B cell (primary cell): ENCODE measurements around the gene SRP19. TPM values are rescaled to one million over a fixed set of nuclear protein-coding genes. Genes with fewer than 3 reads are reported as not detected.
A peak's percentile ranks its signal among the peaks of the same experiment; 100 is the strongest.

Experiments used
- ATAC-seq: fragments of 200-7000 bp; cut with Tn5 transposase; one replicate; pipeline ENCODE4 v1.10.0; 2021; ENCODE audit warnings: low read depth, mild to moderate bottlenecking, moderate number of reproducible peaks, moderate library complexity
- CTCF ChIA-PET: fragments of 350-600 bp; sonication (Branson Sonifier 250); formaldehyde crosslinking; loops from one replicate; lab custom pipeline; 2021; ENCODE audit warnings: antibody characterized with exemption, inconsistent platforms; lab: Charles Lee
- POLR2A ChIA-PET: fragments of 350-600 bp; sonication (Branson Sonifier 250); formaldehyde crosslinking; loops from one replicate; lab custom pipeline; 2021; ENCODE audit warnings: antibody characterized with exemption; lab: Charles Lee
- DNase-seq: peaks from one replicate; pipeline ENCODE4 v3.0.0; 2013
- H2AFZ ChIP-seq: 2 replicates; pipeline ENCODE4 v1.6.1; 2012; ENCODE audit warnings: mild to moderate bottlenecking, low read depth, low read length; ENCODE audit not compliant: insufficient read depth, poor library complexity, severe bottlenecking
- H3K27ac ChIP-seq, 2 donors: 1 replicate in 1 of 2; 2 replicates in 1 of 2; pipeline ENCODE4 v1.5.1; 2012 to 2013; ENCODE audit warnings: low read length in 2 of 2, mild to moderate bottlenecking in 2 of 2, moderate library complexity in 1 of 2
- H3K27me3 ChIP-seq, 4 experiments: fragments of 200-600 bp in 1 of 4; sonication (generic) in 1 of 4; replicated peaks in 1 of 4; 1 replicate in 2 of 4; 2 replicates in 2 of 4; pipeline versions ENCODE4 v1.6.1 to v1.7.0; 2013 to 2016; ENCODE audit warnings: low read length in 3 of 4, mild to moderate bottlenecking in 2 of 4, mixed read lengths in 1 of 4, moderate library complexity in 1 of 4; ENCODE audit not compliant: insufficient read depth in 4 of 4, control insufficient read depth in 3 of 4; ENCODE audit errors: control extremely low read depth in 1 of 4
- H3K36me3 ChIP-seq, 2 experiments: replicated peaks in 1 of 2; 1 replicate in 1 of 2; 2 replicates in 1 of 2; pipeline versions ENCODE4 v1.6.1 to v1.7.1; 2013; ENCODE audit warnings: low read length in 1 of 2; ENCODE audit not compliant: insufficient read depth in 2 of 2, control insufficient read depth in 1 of 2; ENCODE audit errors: control extremely low read depth in 1 of 2, extremely low read depth in 1 of 2
- H3K4me1 ChIP-seq, 2 donors: fragments of 200-600 bp in 1 of 2; sonication (generic) in 1 of 2; 1 replicate in 1 of 2; 2 replicates in 1 of 2; pipeline versions ENCODE4 v1.5.1 to v1.6.1; 2013 to 2017; ENCODE audit warnings: low read length in 2 of 2; ENCODE audit not compliant: control insufficient read depth in 2 of 2, insufficient read depth in 2 of 2
- H3K4me2 ChIP-seq: replicated peaks from 2 replicates; pipeline ENCODE3; 2012; ENCODE audit warnings: mild to moderate bottlenecking, low read depth, low read length; ENCODE audit not compliant: poor library complexity, severe bottlenecking
- H3K4me3 ChIP-seq, 5 experiments: fragments of 200-600 bp in 1 of 5; sonication (generic) in 1 of 5; 1 replicate in 3 of 5; 2 replicates in 2 of 5; pipeline versions ENCODE4 v1.5.1 to v1.7.0; 2011 to 2016; ENCODE audit warnings: low read length in 4 of 5, mild to moderate bottlenecking in 4 of 5, low read depth in 2 of 5, control low read depth in 1 of 5, moderate library complexity in 1 of 5; ENCODE audit not compliant: insufficient read depth in 1 of 5; ENCODE audit errors: control extremely low read depth in 1 of 5, extremely low read depth in 1 of 5
- H3K79me2 ChIP-seq: fragments of 200-600 bp; sonication (generic); one replicate; pipeline ENCODE4 v1.6.0; 2016; ENCODE audit warnings: low read length; ENCODE audit not compliant: control insufficient read depth, insufficient read depth
- H3K9ac ChIP-seq: fragments of 200-600 bp; sonication (generic); 2 replicates; pipeline ENCODE4 v1.6.1; 2017; ENCODE audit warnings: mild to moderate bottlenecking, low read length, moderate library complexity
- H3K9me3 ChIP-seq, 3 donors: one replicate each; pipeline versions ENCODE4 v1.6.1 to v1.7.1; 2013; ENCODE audit warnings: low read length in 2 of 3; ENCODE audit not compliant: control insufficient read depth in 2 of 3, insufficient read depth in 1 of 3; ENCODE audit errors: control extremely low read depth in 1 of 3
- H4K20me1 ChIP-seq: 2 replicates; pipeline ENCODE4 v1.6.0; 2012; ENCODE audit warnings: mild to moderate bottlenecking, low read length; ENCODE audit not compliant: insufficient read depth, control insufficient read depth, poor library complexity, severe bottlenecking
- H3K27ac Mint-ChIP-seq: one replicate; pipeline ENCODE4 v1.8.0; 2021; ENCODE audit warnings: mixed read lengths
- H3K27me3 Mint-ChIP-seq: one replicate; pipeline ENCODE4 v1.8.0; 2021; ENCODE audit warnings: mixed read lengths
- H3K4me1 Mint-ChIP-seq: one replicate; pipeline ENCODE4 v1.8.0; 2021; ENCODE audit warnings: mixed read lengths
- H3K4me3 Mint-ChIP-seq: one replicate; pipeline ENCODE4 v1.8.0; 2021; ENCODE audit warnings: mixed read lengths
- H3K9me3 Mint-ChIP-seq: one replicate; pipeline ENCODE4 v1.8.0; 2022; ENCODE audit warnings: mixed read lengths; ENCODE audit not compliant: insufficient read depth
- EZH2 ChIP-seq: IDR thresholded peaks from 2 replicates; pipeline ENCODE4 v1.6.1; 2012; ENCODE audit warnings: borderline replicate concordance, low read depth, mild to moderate bottlenecking, moderate library complexity, low read length; ENCODE audit not compliant: insufficient read depth, poor library complexity, severe bottlenecking
- WGBS: methylation state at CpG from one replicate; pipeline ENCODE4 v1.1.5; 2013; ENCODE audit warnings: missing lambda C conversion rate; ENCODE audit not compliant: insufficient coverage; 5-methylcytosine and 5-hydroxymethylcytosine counted together
- intact Hi-C: fragments of 100-400 bp; cut with micrococcal nuclease; formaldehyde crosslinking; loops from one replicate; pipeline ENCODE4 v1.10.0; 2022
- polyA plus RNA-seq: library from polyadenylated mRNA; depleted of rRNA; stranded (reverse); fragments of >200 nt; gene quantifications from 2 replicates; pipeline ENCODE4 v1.2.3, GENCODE V29; 2012
- total RNA-seq, 2 donors: library from RNA; stranded (reverse); fragments of 120-200 nt in 1 of 2; gene quantifications; 1 replicate in 1 of 2; 2 replicates in 1 of 2; pipeline versions ENCODE4 v1.2.3 to v1.2.4, GENCODE V29; 2013 to 2022
- TF ChIP-seq, protein P1 (sequence below): fragments of 200-600 bp; IDR thresholded peaks from one replicate; pipeline ENCODE4 v1.8.0; 2022; ENCODE audit warnings: antibody characterized with exemption, mild to moderate bottlenecking

Gene SRP19
- total and polyA plus RNA-seq, 2 donors (not counting 1 experiment from before 2014, with no cell fraction given): 17.7 to 41.5 TPM

DNA sequence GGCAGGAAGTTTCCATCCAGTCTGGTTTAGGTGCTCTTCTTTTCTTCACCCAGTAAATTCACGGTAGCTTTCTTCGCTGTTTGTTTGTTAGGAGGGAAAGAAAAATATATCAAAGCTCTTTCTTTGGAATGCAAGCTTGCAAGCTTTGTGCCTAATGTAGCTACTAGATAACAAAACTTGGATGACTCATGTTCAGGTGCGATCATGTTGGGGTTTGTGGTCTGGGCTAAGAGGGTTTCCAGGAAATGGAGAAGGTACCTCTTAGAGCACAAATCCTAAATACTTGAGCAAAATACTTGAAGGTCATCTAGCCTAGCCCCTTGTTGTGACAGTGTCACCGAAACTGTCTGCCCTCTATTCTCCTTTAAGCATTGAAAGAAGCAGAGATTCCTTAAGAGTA lies 17.7 kb downstream of the SRP19 start:
- Mint-ChIP-seq H3K9me3 (no peaks in the 10 kb centered on the region), H3K27ac (peak overlapping the region; percentile 53), H3K27me3 (no peaks in the 10 kb centered on the region), H3K4me3 (no peak overlapping the region), H3K4me1 (peaks cover 11% of the 10 kb centered on the region)
- H3K79me2 ChIP-seq: peaks cover 9% of the 10 kb centered on the region
- H3K4me2 ChIP-seq: no peak overlapping the region
- no peak for TF ChIP-seq EZH2
- TF ChIP-seq, protein P1, sequence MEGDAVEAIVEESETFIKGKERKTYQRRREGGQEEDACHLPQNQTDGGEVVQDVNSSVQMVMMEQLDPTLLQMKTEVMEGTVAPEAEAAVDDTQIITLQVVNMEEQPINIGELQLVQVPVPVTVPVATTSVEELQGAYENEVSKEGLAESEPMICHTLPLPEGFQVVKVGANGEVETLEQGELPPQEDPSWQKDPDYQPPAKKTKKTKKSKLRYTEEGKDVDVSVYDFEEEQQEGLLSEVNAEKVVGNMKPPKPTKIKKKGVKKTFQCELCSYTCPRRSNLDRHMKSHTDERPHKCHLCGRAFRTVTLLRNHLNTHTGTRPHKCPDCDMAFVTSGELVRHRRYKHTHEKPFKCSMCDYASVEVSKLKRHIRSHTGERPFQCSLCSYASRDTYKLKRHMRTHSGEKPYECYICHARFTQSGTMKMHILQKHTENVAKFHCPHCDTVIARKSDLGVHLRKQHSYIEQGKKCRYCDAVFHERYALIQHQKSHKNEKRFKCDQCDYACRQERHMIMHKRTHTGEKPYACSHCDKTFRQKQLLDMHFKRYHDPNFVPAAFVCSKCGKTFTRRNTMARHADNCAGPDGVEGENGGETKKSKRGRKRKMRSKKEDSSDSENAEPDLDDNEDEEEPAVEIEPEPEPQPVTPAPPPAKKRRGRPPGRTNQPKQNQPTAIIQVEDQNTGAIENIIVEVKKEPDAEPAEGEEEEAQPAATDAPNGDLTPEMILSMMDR: no peak
- H3K27me3 ChIP-seq: no peaks in the 10 kb centered on the region
- H3K4me1 ChIP-seq: no peaks in the 10 kb centered on the region
- H3K27ac ChIP-seq: no peak overlapping the region
- no peak overlapping the region for H2AFZ ChIP-seq
- H4K20me1 ChIP-seq: peaks cover 13% of the 10 kb centered on the region
- no peak overlapping the region for H3K4me3 ChIP-seq
- WGBS: no CpG with 5 or more reads among the region's 4 CpGs
- ChIA-PET CTCF (interaction anchor here (1.4 kb wide), 1 partner anchor 31 kb away, joined by 3 read pairs; no protein-coding TSS in a partner anchor), POLR2A (no interaction called here)
- no peak overlapping the region for H3K9ac ChIP-seq
- intact Hi-C loops: no loop called here
- ATAC-seq (peak; percentile 31), DNase-seq (no peak)
- H3K9me3 ChIP-seq: no peaks in the 10 kb centered on the region
- peaks cover 6 to 68% of the 10 kb centered on the region in 2 experiments for H3K36me3 ChIP-seq

DNA sequence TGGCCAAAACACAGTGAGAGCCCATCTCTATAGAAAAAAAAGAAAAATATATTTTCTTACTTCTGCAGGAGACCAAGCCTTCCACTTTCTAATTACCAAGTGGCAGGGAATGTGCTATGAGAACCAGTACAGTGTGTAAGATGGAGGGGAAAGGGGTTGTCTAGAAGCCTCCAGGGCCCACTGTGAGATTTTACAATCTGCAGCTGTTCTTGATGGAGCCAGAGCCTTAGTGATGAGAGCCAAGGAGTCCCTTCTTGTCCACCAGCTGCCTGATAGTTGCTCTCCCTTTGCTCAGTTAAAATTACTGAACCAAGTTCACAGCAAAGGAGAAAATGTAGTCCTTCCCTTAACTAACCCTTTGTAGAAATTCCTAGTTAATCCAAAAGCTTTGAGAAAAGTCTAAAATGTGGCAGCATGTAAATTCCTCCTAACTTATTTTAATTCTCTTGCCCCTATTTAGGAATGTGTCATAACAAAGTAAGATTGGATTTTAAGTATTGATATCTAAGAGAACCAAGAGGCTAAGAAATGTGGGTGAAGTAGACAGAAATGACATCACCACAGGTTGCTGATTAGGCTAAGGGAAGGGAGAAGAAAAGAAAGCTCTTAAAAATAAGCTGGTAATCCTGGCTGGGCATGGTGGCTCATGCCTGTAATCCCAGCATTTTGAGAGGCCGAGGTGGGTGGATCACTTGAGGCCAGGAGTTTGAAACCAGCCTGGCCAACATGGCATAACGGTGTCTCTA lies 19.3 kb downstream of the SRP19 start:
- Histone ChIP-seq H3K9ac (no peak overlapping the region), H3K36me3 (peaks cover 6 to 84% of the 10 kb centered on the region in 2 experiments), H3K27ac (no peak overlapping the region), H3K4me1 (no peaks in the 10 kb centered on the region), H3K9me3 (no peaks in the 10 kb centered on the region), H3K4me2 (no peak overlapping the region), H3K4me3 (no peak overlapping the region), H3K27me3 (no peaks in the 10 kb centered on the region), H4K20me1 (peaks cover 27% of the 10 kb centered on the region), H3K79me2 (peaks cover 12% of the 10 kb centered on the region), H2AFZ (no peak overlapping the region)
- intact Hi-C loops: no loop called here
- H3K27ac Mint-ChIP-seq: no peak overlapping the region
- TF ChIP-seq, protein P1: no peak
- H3K4me1 Mint-ChIP-seq: peaks cover 11% of the 10 kb centered on the region
- WGBS: 94% methylated on average over 2 of the region's 2 CpGs
- H3K4me3 Mint-ChIP-seq: no peak overlapping the region
- DNase-seq (no peak), ATAC-seq (no peak)
- CTCF ChIA-PET: interaction anchor here (0.6 to 1.1 kb wide), 2 partner anchors 32 to 115 kb away, joined by 3 to 4 read pairs; no protein-coding TSS in a partner anchor
- H3K27me3 Mint-ChIP-seq: no peaks in the 10 kb centered on the region
- POLR2A ChIA-PET: no interaction called here
- H3K9me3 Mint-ChIP-seq: no peaks in the 10 kb centered on the region
